ENCODE measurements around the gene NRM. TPM values are rescaled to one million over a fixed set of nuclear protein-coding genes. Genes with fewer than 3 reads are reported as not detected.

Gene NRM
- total and polyA plus RNA-seq, 2 of the 13 experiments (the other 11 are each of a cell fraction or from before 2014, with no cell fraction given): 12.5 to 16.0 TPM

- TF ChIP-seq ZNF414 (CRISPR knock-in tag; IDR thresholded peaks at IDR 0.05) (peak; percentile 48; the same call in 1 of the 2 replicates), NR2F6 (IDR thresholded peaks at IDR 0.05) (no peak), NR2F6 (CRISPR knock-in tag; IDR thresholded peaks at IDR 0.05) (peak; percentile 48; the same call in 1 of the 2 replicates), ZNF460 (CRISPR knock-in tag; IDR thresholded peaks at IDR 0.05; ENCODE audit: borderline replicate concordance) (no peak), SRSF4 (IDR thresholded peaks at IDR 0.05; ENCODE audit: low read depth, low read length, poor library complexity, severe bottlenecking) (no peak), E2F1 (CRISPR knock-in tag; IDR thresholded peaks at IDR 0.05) (peak; percentile 59), SALL2 (CRISPR knock-in tag; IDR thresholded peaks at IDR 0.05) (0 out of 2 replicates have a peak, but pooled peaks have one; percentile 38), POGK (CRISPR knock-in tag; conservative IDR thresholded peaks at IDR 0.05) (0 out of 2 replicates have a peak, but pooled peaks have one; percentile 24), NFATC3 (CRISPR knock-in tag; IDR thresholded peaks at IDR 0.05) (0 out of 2 replicates have a peak, but pooled peaks have one; percentile 30), RXRB (CRISPR knock-in tag; IDR thresholded peaks at IDR 0.05; ENCODE audit: borderline replicate concordance) (peak; percentile 11; the same call in 1 of the 2 replicates), TEAD2 (CRISPR knock-in tag; IDR thresholded peaks at IDR 0.05) (no peak), SUZ12 (IDR thresholded peaks at IDR 0.05; ENCODE audit: low read depth, low read length) (no peak), ESRRA (CRISPR knock-in tag; IDR thresholded peaks at IDR 0.05; ENCODE audit: low read depth) (no peak), ATF4 (CRISPR knock-in tag; IDR thresholded peaks at IDR 0.05) (0 out of 4 replicates have a peak, but pooled peaks of 1 of the 2 experiments have one; percentile 22), ELF3 (CRISPR knock-in tag; IDR thresholded peaks at IDR 0.05) (no peak), ZBTB7A (CRISPR knock-in tag; IDR thresholded peaks at IDR 0.05) (no peak), ZMYM2 (CRISPR knock-in tag; IDR thresholded peaks at IDR 0.05) (no peak), TAF15 (IDR thresholded peaks at IDR 0.05; ENCODE audit: low read depth, low read length, poor library complexity, severe bottlenecking) (peak; percentile 52), ERF (CRISPR knock-in tag; IDR thresholded peaks at IDR 0.05) (peak; percentile 84), ZNF562 (CRISPR knock-in tag; IDR thresholded peaks at IDR 0.05; ENCODE audit: borderline replicate concordance) (no peak), ZFP36L2 (CRISPR knock-in tag; IDR thresholded peaks at IDR 0.05) (no peak), ZBTB7B (CRISPR knock-in tag; IDR thresholded peaks at IDR 0.05) (0 out of 2 replicates have a peak, but pooled peaks have one; percentile 21), HMGA1 (CRISPR knock-in tag; conservative IDR thresholded peaks at IDR 0.05) (no peak; the same call in 1 of the 2 replicates), ZNF800 (CRISPR knock-in tag; IDR thresholded peaks at IDR 0.05) (peak; percentile 71; the same call in 1 of the 2 replicates)
Measured at GRCh38 chr6:30690403-30691207, at the start of gene NRM (continued).

Data from HepG2 (cell line).